Hindlimb muscle (tissue), 1 donor: ENCODE data around the gene C22orf42. TPM values are rescaled to one million over a fixed set of nuclear protein-coding genes. Genes with fewer than 3 reads are reported as not detected.
"Not testable (repeated sequence)": the region's sequence is repeated elsewhere in the genome, so short reads cannot be mapped to it uniquely, and the experiment has no call there.

Experiments
- DNase-seq: peaks from one replicate; pipeline ENCODE4 v3.0.0-alpha.2; 2013
- polyA plus RNA-seq: library from polyadenylated mRNA; unstranded; fragments of 120-200 nt; gene quantifications from one replicate; pipeline ENCODE4 v1.2.1, GENCODE V29; 2013; ENCODE audit not compliant: insufficient read length

C22orf42 gene
- polyA plus RNA-seq, 1 donor: not detected

- no peak for DNase-seq
These were observed 24.5 kb upstream of the C22orf42 start for GRCh38 chr22:32183625-32184024.

DNA sequence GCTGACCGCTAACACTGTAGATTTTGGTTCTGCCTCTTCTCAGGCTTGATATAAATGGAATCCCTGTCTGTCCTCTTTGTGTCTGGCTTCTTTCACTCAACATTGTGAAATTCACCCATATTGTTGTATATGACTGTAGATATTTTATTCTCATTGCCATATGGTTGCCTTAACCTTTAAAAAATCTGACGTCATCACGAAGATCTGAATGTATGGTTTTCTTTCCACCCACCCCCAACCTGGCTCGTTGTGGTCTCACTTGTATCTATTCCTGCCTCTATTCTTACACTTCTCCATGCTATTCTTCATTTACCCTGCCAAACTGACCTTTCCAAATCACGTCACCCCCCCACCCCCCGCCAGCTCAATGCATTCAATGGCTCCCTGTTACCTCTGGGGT is 21.9 kb upstream of the C22orf42 start:
- DNase-seq: no peak

DNA sequence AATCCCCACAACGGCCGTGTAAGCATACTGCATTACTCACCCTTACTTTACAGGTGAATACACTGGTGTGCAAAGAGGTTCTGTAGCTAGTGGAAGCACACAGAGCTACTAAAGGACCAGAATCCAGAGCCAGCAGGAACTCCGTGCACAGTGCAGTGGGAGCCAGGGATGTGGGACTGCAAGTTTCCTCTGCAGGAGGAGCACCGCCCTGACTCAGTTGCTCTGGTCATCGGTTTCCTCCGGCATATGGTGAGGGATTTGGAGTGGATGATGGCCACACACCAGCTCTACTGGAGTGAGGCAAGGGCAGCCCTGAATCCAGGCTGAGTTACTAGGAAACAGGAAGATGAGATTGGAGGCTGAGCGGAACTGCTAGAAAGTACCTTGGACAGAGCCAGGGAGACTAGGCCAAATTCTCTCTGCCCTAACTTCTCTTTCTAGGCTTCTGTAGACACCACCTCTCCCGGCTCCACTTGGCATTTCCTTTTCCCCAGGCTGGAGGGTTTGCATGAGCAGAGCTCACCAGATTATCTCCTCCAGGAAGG is 18.2 kb upstream of the C22orf42 start:
- DNase-seq: no peak

GRCh38 chr22:32175683-32176644 is 16.9 kb upstream of the C22orf42 start:
- no peak for DNase-seq

DNA sequence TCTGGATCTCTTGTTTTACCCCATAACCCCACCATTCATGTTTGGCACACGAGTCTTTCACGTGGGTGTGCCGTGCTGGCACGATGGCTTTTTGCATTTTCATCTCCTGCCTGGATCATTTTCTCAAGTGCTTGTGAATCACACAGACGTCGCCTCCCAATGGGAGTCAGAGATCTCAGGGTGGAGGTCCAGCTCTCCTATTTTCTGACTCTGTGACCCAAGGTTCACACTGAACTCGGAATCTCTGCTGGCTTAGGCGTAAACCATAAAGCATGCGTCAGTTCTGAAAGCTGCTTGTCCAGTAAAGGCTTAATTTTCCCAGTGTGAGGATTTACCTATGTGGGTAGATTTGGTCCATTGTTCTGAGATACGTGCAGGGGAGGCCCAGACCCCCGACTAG is 16.0 kb upstream of the C22orf42 start:
- DNase-seq: no peak

- DNase-seq: no peak
These were observed 6.6 kb upstream of the C22orf42 start for GRCh38 chr22:32165681-32166080.

DNA sequence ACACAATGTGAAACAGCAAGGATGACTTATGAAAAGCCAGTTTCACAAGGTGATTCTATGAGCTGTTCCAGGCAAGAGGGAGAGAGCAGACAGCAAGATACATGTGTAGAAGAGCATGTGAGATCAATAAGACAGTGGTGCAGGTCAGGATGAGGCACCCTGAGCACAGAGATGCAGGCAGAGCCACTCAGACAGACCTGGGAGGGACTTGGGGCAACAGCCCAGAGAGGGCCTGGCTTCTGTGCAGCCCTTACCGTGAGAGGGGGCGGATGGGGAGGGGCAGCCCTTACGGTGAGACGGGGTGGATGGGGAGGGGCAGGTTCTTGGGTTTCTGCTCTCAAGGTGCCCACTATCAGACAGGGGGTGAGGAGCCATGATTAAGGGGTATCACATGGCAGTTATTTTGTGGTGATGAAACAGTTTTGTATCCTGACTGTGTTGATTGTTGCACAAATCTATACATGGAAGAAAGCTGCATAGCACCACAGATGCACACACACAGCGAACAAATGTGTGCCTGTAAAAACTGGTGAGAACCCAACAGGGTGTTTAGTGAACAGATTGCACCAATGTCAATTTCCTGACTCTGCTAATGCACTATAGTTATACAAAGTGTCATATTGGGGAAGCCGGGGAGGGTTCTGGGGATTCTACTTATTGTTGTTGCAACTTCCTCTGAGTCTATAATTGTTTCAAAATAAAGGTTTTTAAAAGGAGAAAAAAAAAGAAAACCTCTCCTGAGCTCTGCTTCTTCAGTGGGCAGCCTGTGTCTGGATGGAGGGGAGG is 5.2 kb upstream of the C22orf42 start:
- no peak for DNase-seq

DNA sequence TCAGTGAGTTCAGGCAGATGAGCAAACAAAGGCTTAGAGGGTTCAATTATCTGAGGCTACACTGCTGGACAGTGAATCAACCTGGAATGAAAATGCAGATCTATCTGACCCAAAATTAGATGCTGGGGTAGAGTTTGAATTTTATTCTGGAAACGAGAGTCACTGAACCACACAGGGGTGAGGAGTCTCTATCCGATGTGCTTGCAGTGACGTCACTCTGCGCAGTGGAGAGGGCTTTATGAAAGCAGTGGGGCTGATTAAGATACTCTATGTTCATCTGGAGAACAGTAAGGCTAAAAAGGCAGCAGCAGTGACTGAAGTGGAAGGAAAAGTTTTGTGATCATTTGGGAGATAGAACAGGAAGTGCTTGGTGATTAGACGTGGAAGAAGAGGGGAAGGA is 1.3 kb upstream of the C22orf42 start:
- not testable (repeated sequence) for DNase-seq

GRCh38 chr22:32157632-32158031 is 1.5 kb downstream of the C22orf42 start:
- DNase-seq: not testable (repeated sequence)

- DNase-seq: not testable (repeated sequence)
These were observed 4.4 kb downstream of the C22orf42 start for GRCh38 chr22:32154727-32155126.

DNA sequence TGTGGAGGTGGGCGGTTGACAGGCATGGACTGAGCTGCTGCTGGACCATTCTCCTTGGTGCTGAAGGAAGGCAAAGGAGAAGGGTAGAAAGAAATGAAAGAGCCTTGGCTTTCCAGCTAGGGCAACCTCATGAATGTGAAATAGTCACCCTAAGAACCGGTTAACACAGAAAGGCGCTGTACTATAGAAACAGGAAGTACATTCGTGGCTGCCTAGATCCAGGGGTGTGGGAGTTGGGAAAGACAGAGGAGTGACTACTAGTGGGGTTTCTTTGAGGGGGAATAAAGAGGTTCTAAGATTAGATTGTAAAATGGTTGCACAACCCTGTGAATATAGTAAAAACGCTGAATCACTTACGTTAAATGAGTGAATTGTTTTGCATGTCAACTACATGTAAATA is 7.5 kb downstream of the C22orf42 start:
- DNase-seq: not testable (repeated sequence)

- DNase-seq: not testable (repeated sequence)
These were observed 8.5 kb downstream of the C22orf42 start for GRCh38 chr22:32150647-32151046.

DNA sequence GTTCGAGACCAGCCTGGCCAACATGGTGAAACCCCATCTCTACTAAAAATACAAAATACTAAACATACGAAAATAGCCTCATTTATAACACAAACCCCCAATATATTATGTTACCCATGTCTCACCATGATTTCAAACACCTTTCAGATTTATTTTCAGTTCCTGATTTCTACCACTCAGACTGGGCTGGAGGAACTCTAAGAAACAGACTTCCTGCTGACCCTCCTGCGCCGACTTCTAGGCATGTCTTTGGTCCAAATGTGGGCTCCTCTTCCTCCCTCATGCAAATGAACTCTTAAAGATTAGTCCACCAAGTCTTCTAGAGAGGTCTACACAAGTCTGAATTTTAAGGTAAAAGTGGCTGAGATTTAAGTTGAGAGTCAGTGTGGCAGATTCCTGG is 10.7 kb downstream of the C22orf42 start:
- not testable (repeated sequence) for DNase-seq

GRCh38 chr22:32147128-32147527 is 12.0 kb downstream of the C22orf42 start:
- not testable (repeated sequence) for DNase-seq

DNA sequence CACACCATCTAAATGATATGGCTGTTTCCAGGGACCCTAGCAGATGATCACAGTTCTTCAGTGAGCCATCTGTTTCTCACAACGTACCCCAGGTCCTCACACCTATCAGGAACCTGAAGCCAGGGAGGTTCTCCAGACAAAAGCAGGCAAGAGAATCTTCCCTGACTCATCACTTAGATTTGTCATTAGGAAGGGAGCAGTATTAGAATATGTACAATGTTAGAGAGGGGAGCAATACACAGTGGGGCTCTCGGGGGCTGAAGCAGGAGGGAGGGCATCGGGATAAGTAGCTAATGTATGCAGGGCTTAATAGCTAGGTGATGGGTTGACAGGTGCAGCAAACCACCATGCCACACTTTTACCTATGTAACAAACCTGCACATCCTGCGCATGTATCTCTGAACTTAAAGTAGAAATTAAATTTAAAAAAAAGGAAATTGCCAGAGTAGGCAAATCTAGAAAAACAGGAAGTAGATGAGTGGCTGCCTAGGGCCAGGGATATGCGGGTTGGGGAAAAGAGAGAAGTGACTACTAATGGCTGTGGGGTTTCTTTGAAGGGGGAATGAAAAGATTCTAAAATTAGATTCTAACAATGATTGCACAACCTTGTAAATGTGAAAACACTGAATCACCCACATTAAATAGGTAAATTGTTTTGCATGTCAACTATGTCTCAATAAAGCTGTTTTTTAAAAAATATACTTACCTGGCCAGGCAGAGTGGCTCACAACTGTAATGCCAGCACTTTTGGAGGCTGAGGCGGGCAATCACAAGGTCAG is 14.4 kb downstream of the C22orf42 start:
- DNase-seq: peak; percentile 14

- DNase-seq: no peak
These were observed 16.5 kb downstream of the C22orf42 start for GRCh38 chr22:32142600-32142999.

GRCh38 chr22:32140688-32141087 is 18.4 kb downstream of the C22orf42 start:
- DNase-seq: not testable (repeated sequence)

- not testable (repeated sequence) for DNase-seq
These were observed 20.5 kb downstream of the C22orf42 start for GRCh38 chr22:32138576-32138975.

DNA sequence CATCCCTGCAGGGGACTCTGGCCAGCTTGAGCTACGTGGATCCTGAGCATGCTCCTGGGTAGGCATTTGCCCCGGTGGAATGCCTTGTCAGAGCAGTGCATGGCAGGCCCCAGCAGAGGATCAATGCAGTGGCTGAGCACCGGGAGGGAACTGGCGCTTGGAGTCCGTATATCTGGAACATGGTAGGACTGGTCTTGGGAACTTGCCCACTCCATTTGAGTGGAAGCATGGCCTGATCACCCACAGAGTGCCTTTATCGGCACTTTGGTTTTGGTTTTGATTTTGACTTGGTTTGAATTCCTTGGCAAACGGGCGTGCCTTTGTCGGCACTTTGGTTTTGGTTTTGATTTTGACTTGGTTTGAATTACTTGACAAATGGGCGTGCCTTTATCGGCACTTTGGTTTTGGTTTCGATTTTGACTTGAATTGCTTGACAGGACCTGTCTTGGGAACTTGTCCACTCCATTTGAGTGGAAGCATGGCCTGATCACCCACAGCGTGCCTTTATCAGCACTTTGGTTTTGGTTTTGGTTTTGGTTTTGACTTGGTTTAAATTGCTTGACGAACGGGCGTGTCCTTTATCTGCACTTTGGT is 21.3 kb downstream of the C22orf42 start:
- not testable (repeated sequence) for DNase-seq

GRCh38 chr22:32136881-32137280 is 22.2 kb downstream of the C22orf42 start:
- not testable (repeated sequence) for DNase-seq

- not testable (repeated sequence) for DNase-seq
These were observed 23.1 kb downstream of the C22orf42 start for GRCh38 chr22:32135958-32136357.

- DNase-seq: not testable (repeated sequence)
These were observed 24.3 kb downstream of the C22orf42 start for GRCh38 chr22:32134796-32135195.
